Peyer's patch (tissue), 4 donors: ENCODE data around the gene SUMO1.

Experiments used
- POLR2A ChIP-seq, 2 donors: fragments of 450-650 bp; IDR thresholded peaks; one replicate each; pipeline ENCODE4 v1.5.1; 2017; ENCODE audit warnings: antibody characterized with exemption in 2 of 2, mild to moderate bottlenecking in 2 of 2, moderate library complexity in 2 of 2
- TF ChIP-seq, protein P1 (sequence below), 6 experiments: fragments of 450-650 bp in 4 of 6; fragments of 200-600 bp in 2 of 6; sonication (generic) in 1 of 6; IDR thresholded peaks; one replicate each; pipeline ENCODE4 v1.5.1; 2017 to 2019; ENCODE audit warnings: antibody characterized with exemption in 6 of 6, mild to moderate bottlenecking in 3 of 6, moderate library complexity in 1 of 6

GRCh38 chr2:202164411-202164810 is 74.0 kb downstream of the SUMO1 start:
- TF ChIP-seq, protein P1, sequence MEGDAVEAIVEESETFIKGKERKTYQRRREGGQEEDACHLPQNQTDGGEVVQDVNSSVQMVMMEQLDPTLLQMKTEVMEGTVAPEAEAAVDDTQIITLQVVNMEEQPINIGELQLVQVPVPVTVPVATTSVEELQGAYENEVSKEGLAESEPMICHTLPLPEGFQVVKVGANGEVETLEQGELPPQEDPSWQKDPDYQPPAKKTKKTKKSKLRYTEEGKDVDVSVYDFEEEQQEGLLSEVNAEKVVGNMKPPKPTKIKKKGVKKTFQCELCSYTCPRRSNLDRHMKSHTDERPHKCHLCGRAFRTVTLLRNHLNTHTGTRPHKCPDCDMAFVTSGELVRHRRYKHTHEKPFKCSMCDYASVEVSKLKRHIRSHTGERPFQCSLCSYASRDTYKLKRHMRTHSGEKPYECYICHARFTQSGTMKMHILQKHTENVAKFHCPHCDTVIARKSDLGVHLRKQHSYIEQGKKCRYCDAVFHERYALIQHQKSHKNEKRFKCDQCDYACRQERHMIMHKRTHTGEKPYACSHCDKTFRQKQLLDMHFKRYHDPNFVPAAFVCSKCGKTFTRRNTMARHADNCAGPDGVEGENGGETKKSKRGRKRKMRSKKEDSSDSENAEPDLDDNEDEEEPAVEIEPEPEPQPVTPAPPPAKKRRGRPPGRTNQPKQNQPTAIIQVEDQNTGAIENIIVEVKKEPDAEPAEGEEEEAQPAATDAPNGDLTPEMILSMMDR (IDR thresholded peaks at IDR 0.05), result no peak
- no peak for TF ChIP-seq POLR2A (IDR thresholded peaks at IDR 0.05)
